Measurements from ENCODE around the gene ID2. TPM values are rescaled to one million over a fixed set of nuclear protein-coding genes. Genes with fewer than 3 reads are reported as not detected.

The ID2 gene
- total RNA-seq, 2 donors from 2014 or later: 103 to 113 TPM

DNA sequence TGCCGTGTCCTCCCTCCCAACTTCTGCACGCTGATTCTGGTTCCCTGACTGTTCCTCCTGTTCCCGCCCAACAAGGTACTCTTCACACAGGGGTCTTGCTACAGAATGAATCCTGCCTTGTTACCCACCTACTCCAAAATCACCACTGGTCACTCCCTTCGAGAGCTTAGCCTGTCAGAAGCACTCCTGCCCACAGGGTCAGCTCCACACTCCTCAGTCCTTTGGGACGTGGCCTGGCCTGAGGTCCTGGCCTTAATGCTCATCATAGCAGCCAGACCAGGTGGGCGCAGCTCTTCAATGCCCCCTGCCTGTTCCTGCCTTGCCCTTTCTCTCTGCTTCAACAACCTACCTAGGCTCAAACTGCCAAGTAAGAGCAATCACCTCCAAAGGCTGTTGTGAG, 27.8 kb upstream of the ID2 start:
- DNase-seq: no peak
- H3K27me3 Mint-ChIP-seq: peaks cover 14% of the 10 kb centered on the region
- H3K36me3 Mint-ChIP-seq (ENCODE audit: low read depth): no peaks in the 10 kb centered on the region
- ATAC-seq: no peak
- H3K4me3 Mint-ChIP-seq: no peak overlapping the region
- no peak overlapping the region for H3K27ac Mint-ChIP-seq
- peaks cover 12% of the 10 kb centered on the region for H3K4me1 Mint-ChIP-seq
- no peaks in the 10 kb centered on the region for H3K9me3 ChIP-seq (ENCODE audit: control insufficient read depth, low read length, poor library complexity, severe bottlenecking)

DNA sequence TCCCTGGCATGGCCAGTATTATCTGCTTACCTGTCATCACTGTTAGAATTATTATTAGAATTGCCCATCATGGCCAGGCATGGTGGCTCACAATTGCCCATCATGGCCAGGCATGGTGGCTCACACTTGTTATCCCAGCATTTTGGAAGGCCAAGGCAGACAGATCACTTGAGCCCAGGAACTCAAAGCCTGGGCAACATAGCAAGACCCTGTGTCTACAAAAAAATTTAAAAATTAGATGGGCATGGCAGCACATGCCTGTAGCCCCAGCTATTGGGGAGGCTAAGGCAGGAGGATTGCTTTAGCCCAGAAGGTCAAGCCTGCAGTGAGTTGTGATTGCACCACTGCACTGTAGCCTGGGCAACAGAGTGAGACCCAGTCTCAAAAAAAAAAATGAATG, 27.4 kb upstream of the ID2 start:
- H3K27me3 Mint-ChIP-seq: peaks cover 14% of the 10 kb centered on the region
- no peak overlapping the region for H3K4me3 Mint-ChIP-seq
- no peaks in the 10 kb centered on the region for H3K9me3 ChIP-seq (ENCODE audit: control insufficient read depth, low read length, poor library complexity, severe bottlenecking)
- no peak for DNase-seq
- no peaks in the 10 kb centered on the region for H3K36me3 Mint-ChIP-seq (ENCODE audit: low read depth)
- no peak for ATAC-seq
- no peak overlapping the region for H3K27ac Mint-ChIP-seq
- peaks cover 12% of the 10 kb centered on the region for H3K4me1 Mint-ChIP-seq

DNA sequence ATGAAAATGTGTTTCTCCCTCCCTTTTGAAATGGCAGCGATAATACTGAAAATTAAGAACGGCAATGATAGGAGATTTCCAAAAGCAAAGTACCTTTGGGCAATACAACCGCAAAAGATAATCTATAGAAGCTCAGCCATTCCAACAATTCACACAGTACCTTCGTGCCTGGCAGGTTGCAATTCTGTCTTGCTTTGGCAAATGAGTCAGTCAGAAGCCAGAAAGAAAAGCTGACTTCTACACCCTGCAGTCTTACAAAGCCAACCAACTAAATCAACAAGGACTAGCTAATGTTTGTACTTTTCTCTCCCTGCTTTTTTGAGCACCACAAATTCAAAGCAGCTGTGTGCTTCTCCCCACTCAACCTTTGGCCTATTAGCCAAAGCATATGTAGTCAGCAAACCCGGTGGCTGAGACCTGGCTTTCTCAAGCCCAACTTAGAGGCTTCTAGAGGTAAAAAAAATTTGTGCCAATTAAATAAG, 25.7 kb upstream of the ID2 start:
- no peak overlapping the region for H3K4me3 Mint-ChIP-seq
- ATAC-seq (no peak), DNase-seq (no peak)
- H3K27ac Mint-ChIP-seq: peak overlapping the region; percentile 82
- peaks cover 12% of the 10 kb centered on the region for H3K4me1 Mint-ChIP-seq
- peaks cover 3% of the 10 kb centered on the region for H3K36me3 Mint-ChIP-seq (ENCODE audit: low read depth)
- peaks cover 13% of the 10 kb centered on the region for H3K27me3 Mint-ChIP-seq
- no peaks in the 10 kb centered on the region for H3K9me3 ChIP-seq (ENCODE audit: control insufficient read depth, low read length, poor library complexity, severe bottlenecking)

DNA sequence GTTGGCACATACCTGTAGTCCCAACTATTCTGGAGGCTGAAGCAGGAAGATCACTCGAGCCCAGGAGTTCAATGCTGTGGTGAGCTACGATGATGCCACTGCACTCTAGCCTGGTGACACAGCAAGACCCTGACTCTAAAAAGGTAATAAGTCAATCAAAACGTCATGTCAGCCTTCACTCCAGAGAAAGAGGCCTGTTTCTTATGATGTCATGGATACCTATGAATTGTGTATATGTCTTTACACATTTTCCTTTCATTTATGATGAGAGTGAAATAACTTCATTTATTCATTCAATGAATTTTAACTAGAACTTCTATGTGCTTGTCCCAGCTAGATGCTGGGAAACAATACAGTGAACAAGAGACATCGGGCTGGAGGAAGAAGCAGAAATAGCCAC, 25.0 kb upstream of the ID2 start:
- no peak overlapping the region for H3K4me3 Mint-ChIP-seq
- ATAC-seq: no peak
- H3K9me3 ChIP-seq (ENCODE audit: control insufficient read depth, low read length, poor library complexity, severe bottlenecking): no peaks in the 10 kb centered on the region
- H3K27me3 Mint-ChIP-seq: peaks cover 16% of the 10 kb centered on the region
- no peak for DNase-seq
- H3K4me1 Mint-ChIP-seq: peaks cover 12% of the 10 kb centered on the region
- H3K27ac Mint-ChIP-seq: peak overlapping the region; percentile 82
- H3K36me3 Mint-ChIP-seq (ENCODE audit: low read depth): peaks cover 3% of the 10 kb centered on the region

DNA sequence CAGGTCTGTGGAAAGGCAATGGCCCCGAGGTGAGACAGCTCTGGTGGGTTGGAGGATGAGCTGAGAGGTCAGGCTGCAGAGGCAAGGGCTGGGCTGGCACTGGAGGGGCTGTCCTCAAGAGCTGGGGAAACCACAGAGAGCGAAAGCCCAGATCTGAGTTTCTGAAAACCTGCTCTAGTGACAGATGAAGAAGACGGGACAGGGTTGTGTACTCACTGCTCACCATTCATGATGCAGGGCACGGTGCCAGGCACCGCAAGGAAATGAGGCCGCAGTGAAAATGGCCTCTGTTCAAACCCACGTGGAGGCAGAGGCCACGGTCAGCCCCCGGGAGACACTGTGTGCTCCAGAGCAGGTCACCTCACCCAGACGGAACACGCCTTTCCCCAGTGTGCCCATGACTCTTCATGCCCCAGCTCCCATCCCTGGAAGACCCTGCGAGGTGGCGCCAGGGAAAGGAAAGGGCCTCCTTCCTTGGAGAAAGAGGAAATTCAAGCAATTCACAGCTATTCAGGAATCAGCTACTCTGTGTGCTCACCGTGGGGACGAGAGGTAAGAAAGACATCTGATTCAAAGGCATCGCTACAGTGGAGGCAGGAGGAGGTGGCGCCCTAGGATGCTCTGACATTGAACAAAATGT, 24.3 kb upstream of the ID2 start:
- no peaks in the 10 kb centered on the region for H3K9me3 ChIP-seq (ENCODE audit: control insufficient read depth, low read length, poor library complexity, severe bottlenecking)
- DNase-seq (no peak), ATAC-seq (peak; percentile 27)
- Mint-ChIP-seq H3K4me3 (no peak overlapping the region), H3K27ac (peak overlapping the region; percentile 82), H3K4me1 (peaks cover 12% of the 10 kb centered on the region), H3K27me3 (peaks cover 20% of the 10 kb centered on the region), H3K36me3 (ENCODE audit: low read depth) (peaks cover 3% of the 10 kb centered on the region)

DNA sequence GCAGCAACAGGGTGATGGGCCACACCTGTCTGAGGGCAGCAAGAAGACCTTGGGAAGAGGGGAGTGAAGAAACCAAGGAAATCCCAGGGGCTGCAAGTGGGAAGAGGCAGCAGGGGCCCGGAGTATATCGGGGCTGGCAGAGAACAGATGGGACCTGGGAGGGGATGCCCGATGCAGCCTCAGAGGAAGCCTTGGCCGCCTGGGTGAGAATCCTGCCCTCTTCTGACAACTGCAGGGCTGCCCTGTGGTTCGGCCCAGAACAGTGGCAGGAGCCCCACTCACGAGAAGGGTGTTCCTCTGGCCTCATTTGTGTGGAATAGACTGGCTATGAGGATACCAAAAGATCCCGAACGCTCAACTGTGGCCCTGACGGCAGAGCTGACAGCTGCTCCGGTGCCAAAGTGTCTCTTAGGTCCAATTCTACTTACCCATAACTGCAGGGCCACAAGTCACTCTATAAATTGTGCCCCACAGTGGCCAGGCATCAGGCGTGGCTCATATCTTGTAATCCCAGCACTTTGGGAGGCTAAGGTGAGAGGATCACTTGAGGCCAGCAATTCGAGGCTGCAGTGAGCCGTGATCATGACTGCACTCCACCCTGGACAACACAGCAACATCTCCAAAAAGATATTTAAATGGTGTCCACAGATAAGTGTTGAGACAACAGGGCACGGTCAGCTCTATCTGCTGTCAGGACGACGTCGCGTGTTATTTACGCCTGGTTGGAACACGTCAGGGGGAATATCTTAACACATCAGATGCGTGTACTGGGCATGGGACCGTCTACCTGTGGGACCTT, 23.6 kb upstream of the ID2 start:
- no peaks in the 10 kb centered on the region for H3K9me3 ChIP-seq (ENCODE audit: control insufficient read depth, low read length, poor library complexity, severe bottlenecking)
- Mint-ChIP-seq H3K36me3 (ENCODE audit: low read depth) (peaks cover 3% of the 10 kb centered on the region), H3K27me3 (peaks cover 22% of the 10 kb centered on the region), H3K4me1 (peaks cover 12% of the 10 kb centered on the region), H3K4me3 (no peak overlapping the region), H3K27ac (peak overlapping the region; percentile 82)
- ATAC-seq (no peak), DNase-seq (no peak)

DNA sequence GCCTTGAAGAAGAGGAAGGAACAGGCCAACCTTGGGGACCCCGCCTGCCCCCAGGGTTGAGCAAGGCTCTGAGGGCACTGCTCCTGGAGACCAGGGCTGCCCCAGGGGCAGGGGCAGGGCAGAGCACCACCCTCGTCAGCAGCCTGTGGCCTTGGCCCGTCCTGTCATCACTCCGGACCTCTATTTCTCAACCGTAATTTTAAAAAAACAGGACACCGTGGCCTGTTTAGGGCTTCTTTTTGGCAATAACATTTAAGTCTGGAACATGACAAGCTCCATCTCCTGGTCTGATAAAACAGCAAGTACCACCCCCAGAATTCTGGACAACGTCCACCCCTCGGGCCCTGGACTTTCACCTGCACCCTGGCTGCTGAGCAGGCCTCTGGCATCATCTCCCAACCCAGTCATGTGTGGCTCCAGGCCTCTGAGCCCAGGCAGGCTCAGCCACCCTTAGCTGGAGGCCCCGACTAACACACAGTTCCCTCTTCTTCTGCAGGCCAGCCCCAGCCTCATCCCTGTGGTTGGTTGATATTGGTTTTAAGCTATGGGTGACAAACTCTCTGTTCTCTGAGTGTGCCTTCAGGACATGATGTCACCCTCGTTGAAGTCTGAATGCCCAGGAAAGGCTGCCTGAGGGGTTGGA, 22.6 kb upstream of the ID2 start:
- Mint-ChIP-seq H3K4me1 (peaks cover 12% of the 10 kb centered on the region), H3K36me3 (ENCODE audit: low read depth) (peaks cover 3% of the 10 kb centered on the region), H3K27ac (peak overlapping the region; percentile 24), H3K4me3 (no peak overlapping the region), H3K27me3 (peaks cover 22% of the 10 kb centered on the region)
- H3K9me3 ChIP-seq (ENCODE audit: control insufficient read depth, low read length, poor library complexity, severe bottlenecking): no peaks in the 10 kb centered on the region
- ATAC-seq (no peak), DNase-seq (no peak)

DNA sequence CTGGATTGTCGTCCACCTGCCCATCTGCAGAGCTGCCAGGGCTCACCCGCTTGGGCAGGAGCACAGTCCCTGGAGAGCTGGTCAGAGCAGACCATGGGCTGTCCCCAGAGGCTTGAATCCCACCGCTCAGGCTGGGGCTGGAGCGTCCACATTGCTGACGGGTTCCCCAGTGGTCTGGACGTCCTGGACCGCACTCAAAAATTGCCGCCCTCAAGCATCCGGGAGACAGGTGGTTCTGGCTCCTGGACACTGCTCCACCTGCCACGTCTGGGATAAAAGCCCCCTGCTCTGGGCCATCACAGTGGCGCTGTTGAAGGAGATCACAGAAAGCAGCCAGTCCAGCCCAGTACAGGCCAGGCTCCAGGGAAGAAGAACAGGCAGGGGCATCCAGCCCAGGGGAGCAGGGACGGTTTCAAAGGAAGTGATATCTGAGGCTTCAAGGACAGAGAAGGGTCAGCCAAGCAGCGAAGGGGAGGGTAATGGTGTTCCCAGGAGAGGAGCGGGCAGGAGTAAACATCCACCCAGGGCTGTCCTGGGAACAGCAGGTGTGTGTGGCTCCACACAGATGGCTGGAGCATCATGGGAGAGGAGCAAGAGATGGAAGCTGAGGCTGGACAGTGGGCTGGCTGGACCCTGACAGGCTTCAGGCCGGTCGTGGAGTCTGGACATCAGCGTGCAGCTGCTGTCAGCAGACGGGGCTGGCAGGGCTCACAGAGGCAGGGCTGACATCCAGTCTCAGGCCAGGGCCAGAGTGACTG, 21.9 kb upstream of the ID2 start:
- Mint-ChIP-seq H3K36me3 (ENCODE audit: low read depth) (peaks cover 3% of the 10 kb centered on the region), H3K4me1 (peaks cover 12% of the 10 kb centered on the region), H3K27me3 (peaks cover 22% of the 10 kb centered on the region), H3K4me3 (no peak overlapping the region), H3K27ac (peak overlapping the region; percentile 24)
- DNase-seq: no peak
- H3K9me3 ChIP-seq (ENCODE audit: control insufficient read depth, low read length, poor library complexity, severe bottlenecking): no peaks in the 10 kb centered on the region
- no peak for ATAC-seq

DNA sequence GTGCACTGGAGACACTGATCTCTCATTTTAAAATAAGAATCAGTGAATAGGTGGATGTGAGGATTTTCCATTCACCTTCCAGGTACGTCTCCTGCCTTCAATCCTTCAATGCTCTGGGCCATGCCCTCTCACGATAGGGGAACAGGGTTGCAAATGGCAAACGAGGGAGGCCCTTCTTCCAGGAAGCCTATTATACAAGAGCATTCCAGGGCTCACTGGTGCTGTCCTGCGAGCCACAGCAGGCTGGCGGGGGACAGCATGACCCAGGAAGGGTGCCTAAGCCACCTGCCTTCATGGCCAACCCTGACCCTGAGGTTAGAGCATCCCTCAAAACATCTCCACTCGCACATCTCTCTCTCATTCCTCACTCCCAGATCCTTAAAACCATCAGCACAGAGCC, 20.6 kb upstream of the ID2 start:
- H3K9me3 ChIP-seq (ENCODE audit: control insufficient read depth, low read length, poor library complexity, severe bottlenecking): no peaks in the 10 kb centered on the region
- ATAC-seq: no peak
- Mint-ChIP-seq H3K4me3 (no peak overlapping the region), H3K27me3 (peaks cover 22% of the 10 kb centered on the region), H3K36me3 (ENCODE audit: low read depth) (peaks cover 3% of the 10 kb centered on the region), H3K27ac (no peak overlapping the region), H3K4me1 (peaks cover 12% of the 10 kb centered on the region)
- DNase-seq: no peak

DNA sequence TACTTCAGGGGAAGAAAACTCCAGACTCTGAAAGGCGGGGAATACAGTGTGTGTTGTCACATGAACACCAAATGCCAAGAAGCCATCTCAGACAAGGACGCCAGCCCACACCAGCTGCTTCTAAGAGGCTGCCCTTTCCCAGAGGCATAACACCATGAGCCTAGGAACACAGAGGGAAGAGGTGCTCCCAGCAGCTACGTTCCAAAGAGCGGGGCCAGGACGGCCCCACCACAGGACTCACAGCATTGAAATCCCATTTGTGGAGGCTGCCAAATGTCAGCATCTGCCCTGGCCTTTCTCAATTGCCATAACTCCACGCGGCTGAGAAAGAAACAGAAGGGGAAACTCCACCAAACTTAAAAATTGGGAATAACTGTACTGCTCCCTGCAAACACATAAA, 20.1 kb upstream of the ID2 start:
- H3K36me3 Mint-ChIP-seq (ENCODE audit: low read depth): peaks cover 3% of the 10 kb centered on the region
- no peak overlapping the region for H3K27ac Mint-ChIP-seq

DNA sequence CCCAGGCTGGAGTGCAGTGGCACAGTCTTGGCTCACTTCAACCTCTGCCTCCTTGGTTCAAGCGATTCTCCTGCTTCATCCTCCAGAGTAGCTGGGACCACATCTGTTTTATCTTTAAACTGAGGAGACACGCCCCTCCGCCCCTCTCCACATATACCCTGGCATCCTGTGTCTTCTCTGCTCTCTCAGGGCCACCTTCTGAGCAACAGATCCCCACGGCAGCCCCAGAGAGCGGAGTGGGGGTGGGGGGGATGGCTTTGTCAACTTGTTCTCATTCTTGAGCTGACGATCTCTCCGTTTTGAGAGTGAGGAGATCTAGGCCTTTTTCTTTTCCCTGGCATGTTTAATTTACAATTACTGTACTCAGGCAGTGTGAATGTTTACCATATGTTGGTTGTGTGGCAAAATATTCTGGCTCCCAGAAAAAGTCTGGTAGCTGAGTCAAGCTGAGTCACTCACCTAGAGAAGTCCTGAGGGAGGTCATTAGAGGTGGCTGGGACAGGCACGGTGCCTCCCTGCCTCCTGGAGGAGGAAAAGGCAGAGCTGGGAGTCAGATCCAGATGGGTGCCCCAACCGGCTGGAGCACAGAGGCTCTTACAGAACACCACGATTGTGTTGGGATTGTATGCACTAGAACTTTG, 19.5 kb upstream of the ID2 start:
- peaks cover 4% of the 10 kb centered on the region for H3K4me1 Mint-ChIP-seq
- no peak for DNase-seq
- H3K9me3 ChIP-seq (ENCODE audit: control insufficient read depth, low read length, poor library complexity, severe bottlenecking): no peaks in the 10 kb centered on the region
- ATAC-seq: no peak
- H3K27ac Mint-ChIP-seq: no peak overlapping the region
- H3K4me3 Mint-ChIP-seq: no peak overlapping the region
- H3K36me3 Mint-ChIP-seq (ENCODE audit: low read depth): peaks cover 3% of the 10 kb centered on the region
- H3K27me3 Mint-ChIP-seq: peaks cover 19% of the 10 kb centered on the region

More for the DNA sequence above, 20.1 kb upstream of the ID2 start:
- Mint-ChIP-seq H3K27me3 (peaks cover 22% of the 10 kb centered on the region), H3K4me1 (peaks cover 9% of the 10 kb centered on the region), H3K4me3 (no peak overlapping the region)
- no peaks in the 10 kb centered on the region for H3K9me3 ChIP-seq (ENCODE audit: control insufficient read depth, low read length, poor library complexity, severe bottlenecking)
- ATAC-seq (no peak), DNase-seq (no peak)

DNA sequence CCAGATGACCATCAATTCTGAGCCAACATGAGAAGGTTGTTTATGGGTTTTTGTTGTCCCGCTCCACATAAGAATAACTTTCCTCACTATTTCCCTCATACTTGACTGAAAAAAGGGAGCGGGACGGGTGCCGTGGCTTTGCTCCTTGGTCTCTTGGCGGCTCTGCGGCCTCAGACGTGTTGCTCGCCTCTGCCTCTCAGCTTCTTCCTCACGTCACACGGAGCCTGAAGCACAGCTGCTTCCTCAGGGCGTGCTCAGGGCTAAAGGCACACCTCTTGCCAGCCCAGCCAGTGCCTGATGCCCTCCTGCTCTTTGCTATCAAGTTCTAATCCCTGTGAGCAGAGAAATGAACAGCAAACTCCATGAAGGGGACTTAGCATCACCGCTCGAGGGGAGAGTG, 17.9 kb upstream of the ID2 start:
- Mint-ChIP-seq H3K27me3 (peaks cover 13% of the 10 kb centered on the region), H3K4me3 (no peak overlapping the region), H3K4me1 (no peaks in the 10 kb centered on the region), H3K27ac (no peak overlapping the region), H3K36me3 (ENCODE audit: low read depth) (peaks cover 3% of the 10 kb centered on the region)
- no peaks in the 10 kb centered on the region for H3K9me3 ChIP-seq (ENCODE audit: control insufficient read depth, low read length, poor library complexity, severe bottlenecking)
- no peak for ATAC-seq
- DNase-seq: no peak
